Measurements from ENCODE around the gene OR11A1.

The OR11A1 gene

GRCh38 chr6:29456971-29457370 lies at the start of gene OR11A1, which contains the start of gene OR2H1:
OR11A1 (minus strand) TSS chr6:29457071; CDS start chr6:29427641, 29,430 bp downstream.
OR2H1 (plus strand) TSS chr6:29457155; CDS start chr6:29461770, 4,615 bp downstream.
- no peak for DNase-seq

GRCh38 chr6:29506446-29507067 lies 49.7 kb upstream of the OR11A1 start:
- no peak for DNase-seq

DNA sequence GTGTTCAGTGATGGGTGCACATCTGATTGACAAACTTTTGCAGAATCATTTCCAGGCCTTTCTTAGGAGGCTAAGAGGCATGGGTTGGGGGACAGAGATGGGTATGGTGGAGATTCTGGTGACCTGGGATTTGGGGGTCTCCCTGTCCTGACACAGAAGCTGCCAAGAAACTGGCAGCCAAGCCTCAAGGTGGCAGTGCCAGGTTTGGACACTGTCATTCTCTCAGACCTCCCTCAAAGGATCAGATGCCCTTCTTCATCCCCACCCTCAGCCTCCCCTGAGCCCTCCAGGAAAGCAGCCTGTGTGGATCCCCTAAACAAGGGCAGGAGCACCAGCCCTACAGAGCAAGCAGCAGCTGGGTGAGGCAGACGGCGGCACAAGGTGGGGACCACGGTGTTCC lies 48.9 kb upstream of the OR11A1 start:
- DNase-seq = no peak

GRCh38 chr6:29504961-29505360 lies 48.1 kb upstream of the OR11A1 start:
- no peak for DNase-seq

DNA sequence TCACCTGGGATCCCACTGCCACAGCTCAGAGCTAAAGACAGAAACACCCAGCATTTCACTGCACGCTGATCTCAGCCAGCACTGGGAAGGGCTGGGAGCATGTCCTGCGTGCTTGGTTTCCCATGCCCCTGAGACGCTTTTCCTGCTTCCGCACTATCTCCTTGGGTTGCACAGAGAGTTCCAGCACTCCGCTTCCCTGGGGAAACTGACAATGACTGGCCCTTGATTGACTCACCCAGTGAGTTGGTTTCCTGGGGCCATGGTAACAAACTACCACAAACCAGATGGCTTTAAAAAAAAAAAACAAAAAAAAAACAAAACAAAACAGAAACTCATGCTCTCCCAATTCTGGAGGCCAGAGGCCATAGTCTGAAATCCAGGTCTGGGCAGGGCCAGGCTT lies 45.7 kb upstream of the OR11A1 start:
- no peak for DNase-seq

DNA sequence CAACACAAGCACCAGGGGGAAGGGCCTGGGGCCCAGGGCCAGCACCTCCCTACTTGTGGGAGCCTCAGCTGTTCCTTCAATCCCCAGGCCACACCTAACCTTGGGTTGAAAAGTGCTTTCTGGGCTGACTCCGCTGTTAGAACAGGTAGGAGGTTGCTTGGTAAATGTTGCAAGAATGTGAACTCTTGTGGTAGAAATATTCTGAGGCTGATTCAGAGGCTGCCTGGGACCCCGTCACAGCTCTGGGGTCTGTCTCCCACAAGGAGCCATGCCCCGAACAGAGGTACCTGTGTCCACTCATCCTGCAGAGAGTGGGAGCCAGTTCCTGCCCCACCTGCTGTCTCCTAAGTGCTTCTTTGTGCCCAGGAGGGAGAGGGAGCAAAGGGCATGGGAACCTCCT lies 45.3 kb upstream of the OR11A1 start:
- no peak for DNase-seq

- no peak for DNase-seq
Observed at GRCh38 chr6:29501106-29501505, 44.2 kb upstream of the OR11A1 start.

GRCh38 chr6:29500594-29500993 lies 43.7 kb upstream of the OR11A1 start:
- DNase-seq = no peak

GRCh38 chr6:29499704-29500103 lies 42.8 kb upstream of the OR11A1 start:
- no peak for DNase-seq

- no peak for DNase-seq
Observed at GRCh38 chr6:29496961-29497360, 40.1 kb upstream of the OR11A1 start.

- no peak for DNase-seq
Observed at GRCh38 chr6:29495571-29495970, 38.7 kb upstream of the OR11A1 start.

GRCh38 chr6:29494131-29494530 lies 37.3 kb upstream of the OR11A1 start:
- DNase-seq = no peak

DNA sequence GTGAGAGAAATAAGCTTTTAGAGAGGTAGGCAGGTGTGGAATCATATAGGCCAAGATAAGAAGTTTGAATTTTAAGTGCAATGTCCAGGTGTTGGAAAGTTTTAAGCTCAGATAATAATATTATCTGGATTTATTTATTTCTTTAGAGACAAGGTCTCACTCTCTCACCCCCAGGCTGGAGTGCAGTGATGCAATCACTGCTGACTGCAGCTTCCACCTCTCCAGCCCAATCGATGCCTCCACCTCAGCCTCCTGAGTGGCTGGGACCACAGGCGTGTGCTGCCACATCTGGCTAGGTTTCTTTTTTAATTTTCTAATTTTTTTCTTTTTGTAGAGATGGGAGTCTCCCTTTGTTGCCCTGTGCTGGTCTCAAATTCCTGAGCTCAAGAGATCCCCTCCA lies 36.4 kb upstream of the OR11A1 start:
- DNase-seq = no peak

- no peak for DNase-seq
Observed at GRCh38 chr6:29491574-29491973, 34.7 kb upstream of the OR11A1 start.

DNA sequence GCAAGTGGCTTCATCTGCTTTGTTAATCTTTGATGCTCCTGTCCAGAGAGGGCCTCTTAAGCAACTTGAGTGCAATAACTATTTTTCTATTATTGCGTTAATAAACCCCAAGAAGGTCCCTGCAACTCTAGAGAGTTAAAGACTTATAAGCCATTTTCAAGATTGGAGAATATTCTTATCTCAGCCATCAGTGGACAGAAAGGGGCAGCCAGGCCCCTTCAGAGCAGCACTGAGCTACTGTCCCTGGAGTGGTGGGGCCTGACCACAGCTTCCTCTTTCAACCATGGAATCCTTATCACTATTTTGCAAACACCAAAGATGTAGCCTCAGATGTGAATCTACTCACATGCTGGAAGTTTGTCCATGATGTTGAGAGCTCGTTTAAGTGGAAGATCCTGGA lies 33.7 kb upstream of the OR11A1 start:
- DNase-seq = no peak

DNA sequence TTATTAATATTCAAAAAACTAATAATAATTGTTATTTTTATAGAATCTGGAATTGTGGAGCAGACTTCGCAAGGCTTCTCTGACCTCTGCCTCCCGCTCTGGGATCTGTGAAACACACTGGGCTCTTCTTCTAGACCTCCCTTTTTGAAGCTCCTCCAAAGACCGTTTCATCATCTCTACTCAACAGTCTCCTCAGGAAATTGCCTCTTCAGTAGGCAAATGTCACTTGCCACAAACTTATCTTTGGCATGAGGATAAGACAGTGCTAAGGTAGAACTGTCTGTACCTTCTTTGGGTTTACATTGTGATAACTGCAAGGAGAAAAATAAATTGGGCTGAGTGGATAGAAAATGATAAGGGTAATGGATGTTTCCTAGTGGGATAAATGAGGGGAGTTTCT lies 33.2 kb upstream of the OR11A1 start:
- no peak for DNase-seq

- peak; percentile 4 for DNase-seq
Observed at GRCh38 chr6:29489286-29489685, 32.4 kb upstream of the OR11A1 start.

GRCh38 chr6:29488874-29489273 lies 32.0 kb upstream of the OR11A1 start:
- DNase-seq = no peak

DNA sequence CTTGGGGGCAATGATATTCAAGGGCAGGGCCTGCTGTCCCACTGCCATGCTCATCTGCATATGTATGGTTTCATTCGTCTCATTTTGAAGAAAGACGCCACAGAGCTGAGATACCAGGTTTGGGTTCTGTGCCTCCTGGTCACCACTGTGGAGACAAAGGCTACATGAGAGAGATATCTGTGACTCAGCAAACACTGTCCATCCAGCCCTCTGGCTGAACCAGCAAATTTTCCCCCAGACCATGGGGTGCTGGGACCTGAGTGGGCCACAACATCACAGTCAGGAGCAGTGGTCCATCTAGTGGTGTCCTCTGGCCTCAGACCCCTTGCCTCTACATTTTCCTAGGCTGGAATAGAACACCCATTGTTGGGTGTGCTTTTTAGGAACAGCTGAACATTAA lies 30.8 kb upstream of the OR11A1 start, which contains the start of gene MAS1L:
MAS1L (minus strand) TSS at position 297 of the 400 bp plus-strand sequence; CDS start at position 243, 54 bp downstream.
- DNase-seq = no peak

DNA sequence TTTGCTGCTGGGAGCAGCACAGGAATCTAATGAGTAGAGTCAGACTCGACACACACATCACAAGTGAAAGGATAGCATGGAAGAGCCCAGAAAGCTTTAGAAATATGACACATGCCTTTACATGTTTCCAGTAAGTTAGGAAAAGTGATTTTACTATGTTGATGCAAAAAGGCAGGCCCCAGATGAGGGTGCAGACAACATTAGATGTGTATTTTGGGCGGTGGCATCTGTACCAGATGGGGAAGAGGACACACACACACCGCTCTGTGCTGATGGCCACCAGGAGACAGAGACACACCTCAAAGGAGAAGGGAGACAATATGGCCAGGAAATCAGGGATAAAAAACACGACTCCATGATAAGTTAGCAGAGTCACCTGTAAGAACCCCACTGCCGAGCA lies 30.3 kb upstream of the OR11A1 start:
- DNase-seq = no peak

DNA sequence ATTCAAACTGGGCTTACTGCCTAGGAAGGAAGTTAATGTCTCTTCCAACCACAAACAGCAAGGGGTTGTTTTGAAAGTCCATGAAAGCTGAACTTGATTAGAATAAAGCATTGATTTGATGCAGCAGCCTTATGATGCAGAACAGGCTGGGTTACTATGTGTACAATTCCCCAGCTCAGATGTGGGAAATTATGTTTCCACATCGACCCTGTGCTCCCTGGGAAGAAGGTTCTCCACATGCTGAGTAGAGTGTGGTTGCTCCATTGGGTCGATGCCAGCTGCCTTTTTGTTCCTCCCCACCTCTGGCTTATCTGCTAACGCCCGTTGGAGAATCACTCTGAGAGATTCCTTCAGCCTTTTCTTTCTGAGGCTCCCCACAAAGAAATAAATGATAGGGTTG lies 29.7 kb upstream of the OR11A1 start:
- no peak for DNase-seq

DNA sequence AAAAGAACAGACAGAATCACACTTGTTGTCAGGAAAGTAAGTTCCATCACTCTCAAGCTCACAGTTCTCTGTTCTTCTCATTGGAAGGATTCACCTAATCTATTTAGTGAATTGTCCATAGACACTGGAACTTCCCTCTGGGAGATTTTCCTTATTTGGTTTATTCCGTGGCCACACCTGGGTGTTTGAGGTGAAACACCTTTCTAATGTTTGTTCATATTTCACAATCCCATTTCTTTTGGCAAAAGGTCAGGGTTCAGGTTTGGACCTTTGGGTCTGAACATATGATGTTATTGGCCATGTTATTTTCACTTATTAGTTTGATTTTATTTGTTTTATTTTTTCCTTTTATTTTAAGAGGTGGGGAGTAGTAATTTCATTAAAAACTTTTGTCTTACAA lies 26.9 kb upstream of the OR11A1 start:
- no peak for DNase-seq

- no peak for DNase-seq
Observed at GRCh38 chr6:29483186-29483585, 26.3 kb upstream of the OR11A1 start.

DNA sequence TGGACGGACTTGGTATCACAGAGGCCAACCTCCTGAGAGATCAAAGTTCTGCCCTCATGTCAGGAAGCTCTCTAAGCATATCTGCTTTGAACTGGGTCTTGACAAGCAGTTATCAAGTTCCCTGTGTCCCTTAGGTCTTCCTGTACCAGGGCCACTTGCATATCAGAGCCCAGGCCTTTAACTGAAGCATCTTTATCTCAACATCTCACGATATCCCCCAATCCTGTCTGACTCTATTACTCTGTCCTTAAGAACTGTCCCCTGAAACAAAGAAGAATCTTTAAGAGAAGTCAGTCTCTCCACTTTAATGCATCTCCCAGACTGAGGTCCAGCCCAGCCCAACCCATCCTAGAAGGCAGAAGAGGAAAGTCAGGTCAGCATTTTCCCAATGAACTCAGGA lies 22.7 kb upstream of the OR11A1 start:
- no peak for DNase-seq

DNA sequence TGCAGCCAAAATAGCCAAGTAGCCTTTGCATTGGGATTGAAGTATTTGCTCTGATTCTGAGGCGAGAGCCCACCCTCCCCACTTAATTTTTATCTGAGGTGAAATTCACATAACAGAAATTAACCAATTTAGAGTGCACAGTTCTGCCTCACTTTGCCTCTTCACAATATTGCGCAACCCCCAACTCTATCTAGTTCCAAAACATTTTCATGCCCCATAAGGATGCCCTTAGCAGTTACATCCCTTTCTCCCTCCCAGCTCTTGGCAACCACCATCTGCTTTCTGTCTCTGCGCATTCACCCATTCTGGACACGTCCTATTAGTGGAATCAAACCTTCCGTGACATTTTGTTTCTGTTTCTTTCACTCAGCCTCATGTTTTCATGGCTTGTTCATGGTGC lies 21.9 kb upstream of the OR11A1 start:
- no peak for DNase-seq
